Activated CD4-positive, alpha-beta T cell treated with anti-CD3 and anti-CD28 coated beads, Interleukin-2, amount 50 U/mL, for 48 hours (primary cell): ENCODE results near the gene DISP3.

Experiments
- DNase-seq, 2 experiments: peaks; one replicate each; pipeline ENCODE4 v3.0.0-alpha.2; 2020

DISP3 gene

GRCh38 chr1:11487196-11487751 lies 8.3 kb downstream of the DISP3 start:
- no peak for DNase-seq

- no peak for DNase-seq
Observed at GRCh38 chr1:11488201-11488770, 9.3 kb downstream of the DISP3 start.

- DNase-seq: no peak
Observed at GRCh38 chr1:11488966-11489625, 10.1 kb downstream of the DISP3 start.

GRCh38 chr1:11492235-11492634 lies 13.3 kb downstream of the DISP3 start:
- DNase-seq: no peak

- DNase-seq: no peak
Observed at GRCh38 chr1:11493972-11494655, 15.2 kb downstream of the DISP3 start.

- no peak for DNase-seq
Observed at GRCh38 chr1:11494771-11495170, 15.8 kb downstream of the DISP3 start.

GRCh38 chr1:11495579-11495978 lies 16.6 kb downstream of the DISP3 start:
- no peak for DNase-seq

- no peak for DNase-seq
Observed at GRCh38 chr1:11496551-11497080, 17.7 kb downstream of the DISP3 start.

GRCh38 chr1:11498956-11499594 lies 20.1 kb downstream of the DISP3 start:
- DNase-seq: no peak

GRCh38 chr1:11499601-11500331 lies 20.8 kb downstream of the DISP3 start:
- DNase-seq: no peak

- no peak for DNase-seq
Observed at GRCh38 chr1:11500881-11501280, 21.9 kb downstream of the DISP3 start.

GRCh38 chr1:11501491-11501897 lies 22.5 kb downstream of the DISP3 start:
- DNase-seq: peak; percentile 11 to 13

GRCh38 chr1:11501906-11502485 lies 23.0 kb downstream of the DISP3 start:
- DNase-seq: no peak

GRCh38 chr1:11502516-11502915 lies 23.6 kb downstream of the DISP3 start:
- DNase-seq: no peak

GRCh38 chr1:11504599-11504998 lies 25.6 kb downstream of the DISP3 start:
- DNase-seq: no peak

GRCh38 chr1:11505591-11506538 lies 26.9 kb downstream of the DISP3 start:
- no peak for DNase-seq

GRCh38 chr1:11507309-11507708 lies 28.4 kb downstream of the DISP3 start:
- DNase-seq: no peak

- no peak for DNase-seq
Observed at GRCh38 chr1:11513681-11514080, 34.7 kb downstream of the DISP3 start.

- DNase-seq: no peak
Observed at GRCh38 chr1:11514366-11514765, 35.4 kb downstream of the DISP3 start.

GRCh38 chr1:11515368-11516300 lies 36.7 kb downstream of the DISP3 start:
- DNase-seq: no peak
